ENCODE results near the gene ZNF580.

Gene ZNF580

GRCh38 chr19:55640577-55641425 lies at the start of gene ZNF580:
Gene ZNF580, plus strand, starts transcription at chr19:55641002. Its CDS starts 1,507 bp downstream, at chr19:55642509.
- DNase-seq (ENCODE audit: low read depth in 2 of 2): peak in 1 of 2 experiments; percentile 64

DNA sequence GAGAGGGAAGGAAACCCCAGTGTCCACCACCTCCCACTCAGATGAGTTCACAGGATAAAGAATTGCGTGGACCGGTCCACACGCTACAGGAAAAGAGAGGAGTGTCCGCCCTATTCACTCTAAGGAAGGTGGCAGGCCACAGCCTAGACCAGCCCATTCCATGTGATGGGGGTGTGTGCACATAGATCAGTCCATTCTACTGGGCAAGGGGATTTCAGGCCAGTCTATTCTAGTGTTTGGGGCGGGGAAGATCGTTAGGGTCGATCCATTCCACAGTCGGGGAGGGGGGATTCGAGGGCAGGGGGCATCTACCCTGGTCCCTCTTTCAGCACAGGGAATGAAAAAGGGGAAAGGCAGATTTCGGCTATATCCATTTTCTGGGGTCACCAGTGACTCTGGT lies 49.2 kb upstream of the ZNF580 start:
- DNase-seq (ENCODE audit: low read depth in 2 of 2): no peak

- DNase-seq (ENCODE audit: low read depth in 2 of 2): no peak
These were observed 48.3 kb upstream of the ZNF580 start for GRCh38 chr19:55592391-55593090.

DNA sequence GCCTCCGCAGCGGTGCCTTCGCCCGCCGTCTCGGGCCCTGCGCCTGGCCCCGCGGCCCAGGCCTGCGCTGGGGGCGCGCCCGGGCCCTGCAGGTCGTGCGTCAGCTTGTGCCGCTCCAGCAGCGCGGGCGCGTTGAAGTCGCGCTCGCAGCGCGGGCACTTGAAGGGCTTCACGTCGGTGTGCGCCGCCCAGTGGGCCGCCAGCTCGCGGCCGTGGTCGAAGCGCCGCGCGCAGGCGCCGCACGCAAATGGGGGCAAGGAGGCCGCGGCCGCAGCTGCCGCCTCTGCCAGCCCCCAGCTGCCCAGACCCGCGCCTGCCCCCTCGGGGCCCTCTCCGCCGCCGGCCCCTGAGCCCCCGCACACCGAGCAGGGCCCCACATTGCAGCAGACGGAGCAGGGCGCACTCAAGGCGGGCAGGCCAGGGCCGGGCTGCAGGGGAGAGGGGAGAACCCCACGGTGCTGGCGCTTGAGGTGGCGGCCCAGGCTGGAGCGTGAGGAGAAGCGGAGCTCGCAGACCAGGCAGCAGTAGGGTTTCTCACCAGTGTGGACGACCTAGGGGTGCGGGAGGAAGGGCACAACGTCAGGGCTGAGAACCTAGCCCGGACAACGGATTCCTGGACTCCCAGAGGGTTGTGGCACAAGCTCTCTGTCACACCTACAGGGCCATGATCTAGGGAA lies 47.6 kb upstream of the ZNF580 start:
- DNase-seq (ENCODE audit: low read depth in 2 of 2): no peak

GRCh38 chr19:55594996-55595545 lies 45.7 kb upstream of the ZNF580 start:
- DNase-seq (ENCODE audit: low read depth in 2 of 2): no peak

GRCh38 chr19:55596304-55596703 lies 44.5 kb upstream of the ZNF580 start:
- no peak for DNase-seq (ENCODE audit: low read depth in 2 of 2)

- no peak for DNase-seq (ENCODE audit: low read depth in 2 of 2)
These were observed 43.3 kb upstream of the ZNF580 start for GRCh38 chr19:55597501-55597921.

- no peak for DNase-seq (ENCODE audit: low read depth in 2 of 2)
These were observed 42.8 kb upstream of the ZNF580 start for GRCh38 chr19:55598034-55598433.

DNA sequence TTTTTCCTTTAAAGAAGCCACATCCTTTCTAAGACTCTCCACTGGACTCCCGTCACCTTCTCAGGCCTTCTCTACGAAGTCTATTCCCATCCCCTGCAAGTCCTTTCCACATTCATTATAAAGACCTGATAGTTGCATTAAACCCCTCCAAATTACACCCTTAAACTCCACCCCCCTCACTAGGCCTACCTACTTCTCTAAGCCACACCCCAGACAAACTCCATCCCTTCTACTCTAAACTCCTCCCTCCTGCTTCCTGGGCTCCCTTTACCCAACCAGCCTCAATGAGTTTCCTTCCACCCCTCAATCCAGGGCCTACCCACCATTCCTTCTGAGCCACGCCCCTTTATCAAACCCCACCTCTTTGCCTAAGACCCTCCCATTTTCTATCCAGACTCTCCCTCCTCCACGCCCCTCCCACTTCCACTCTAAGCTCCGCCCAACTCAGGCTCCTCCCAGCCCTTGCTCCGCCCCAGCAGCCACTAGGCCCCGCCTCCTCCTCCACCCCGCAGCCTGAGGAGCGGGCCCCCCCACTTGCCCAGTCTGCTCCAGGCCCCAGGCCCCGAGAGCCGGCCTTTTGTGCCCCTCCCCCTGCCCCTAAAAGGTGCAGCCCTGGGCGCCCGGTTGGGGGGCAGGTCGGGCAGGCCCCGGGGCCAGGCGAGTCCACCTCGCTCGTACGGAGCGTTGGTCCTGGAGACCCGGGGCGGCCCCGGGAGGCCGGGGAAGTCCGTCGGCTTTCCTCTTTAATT lies 41.9 kb upstream of the ZNF580 start:
- peak; percentile 88 to 90 for DNase-seq (ENCODE audit: low read depth in 2 of 2)

DNA sequence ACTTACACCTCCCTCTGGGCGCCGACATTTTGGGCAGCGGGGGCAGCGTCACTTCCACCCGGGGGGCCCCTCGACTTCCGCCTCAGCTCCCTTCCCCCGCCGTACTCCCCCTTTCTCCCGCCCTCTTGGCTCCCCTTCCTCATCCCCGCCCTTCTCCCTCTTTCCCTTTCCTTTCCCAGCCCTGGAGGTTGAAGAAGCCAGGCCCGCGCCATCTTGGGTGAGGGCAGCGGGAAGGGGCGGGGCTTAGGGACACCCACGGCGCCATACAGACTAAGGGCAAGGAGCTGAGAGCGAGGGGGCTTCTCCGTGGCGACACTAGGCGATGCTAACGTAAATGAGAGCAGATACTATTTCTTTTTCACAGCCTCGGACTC lies 41.3 kb upstream of the ZNF580 start, which contains the start of gene FIZ1:
Gene FIZ1, minus strand, starts transcription at position 50 of the 374 bp plus-strand sequence. CDS start 1,652 bp downstream, outside the sequence.
- peak; percentile 94 to 96 for DNase-seq (ENCODE audit: low read depth in 2 of 2)

DNA sequence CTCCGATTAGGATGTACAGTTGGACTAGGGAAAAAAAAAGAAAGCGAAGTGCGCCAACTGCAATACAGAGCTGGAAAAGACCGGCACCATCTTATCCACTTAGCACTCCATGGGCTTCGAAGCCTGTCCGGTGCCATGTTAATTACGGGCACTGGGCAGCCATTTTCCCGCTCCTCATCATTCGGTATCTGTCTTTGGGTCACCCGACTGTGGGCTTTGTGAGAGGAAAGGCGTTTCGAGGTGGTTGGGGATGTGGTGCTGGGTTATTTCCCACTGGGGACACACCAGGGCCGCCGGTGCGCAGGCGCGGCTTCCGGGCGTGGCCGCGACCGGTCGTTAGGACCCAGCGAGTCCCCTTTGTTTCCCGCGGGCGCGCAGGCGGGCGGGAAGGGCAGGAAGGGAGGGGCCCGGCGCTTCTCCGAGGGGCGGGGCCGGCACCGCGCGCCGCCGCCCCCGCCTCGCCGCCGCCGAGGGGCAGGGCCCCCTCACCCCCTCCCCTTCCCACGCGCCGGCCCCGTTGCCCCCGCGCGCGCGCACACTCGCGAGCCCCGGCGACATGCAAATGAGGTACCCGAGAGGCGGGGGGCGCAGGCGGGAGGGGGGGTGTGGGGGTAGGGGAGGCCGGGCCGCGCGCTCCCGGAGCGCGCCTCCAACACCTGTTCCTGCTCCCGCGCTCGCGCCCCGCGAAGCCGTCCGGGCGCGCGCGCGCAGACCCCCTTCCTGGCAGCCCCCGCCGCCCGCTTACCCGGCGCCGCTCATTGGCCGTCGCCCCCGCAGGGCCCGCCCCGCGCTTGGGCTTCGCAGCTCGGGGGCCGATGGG lies 40.8 kb upstream of the ZNF580 start, which contains the start of gene ZNF524:
Gene ZNF524, plus strand, starts transcription at position 447 of the 820 bp plus-strand sequence. CDS start 1,825 bp downstream, outside the sequence.
- peak; percentile 68 to 71 for DNase-seq (ENCODE audit: low read depth in 2 of 2)

- no peak for DNase-seq (ENCODE audit: low read depth in 2 of 2)
These were observed 40.2 kb upstream of the ZNF580 start for GRCh38 chr19:55600662-55601028.

GRCh38 chr19:55601084-55601483 lies 39.7 kb upstream of the ZNF580 start:
- no peak for DNase-seq (ENCODE audit: low read depth in 2 of 2)

GRCh38 chr19:55602104-55603001 lies 38.4 kb upstream of the ZNF580 start:
- no peak for DNase-seq (ENCODE audit: low read depth in 2 of 2)

- DNase-seq (ENCODE audit: low read depth in 2 of 2): no peak
These were observed 37.7 kb upstream of the ZNF580 start for GRCh38 chr19:55603115-55603514.

DNA sequence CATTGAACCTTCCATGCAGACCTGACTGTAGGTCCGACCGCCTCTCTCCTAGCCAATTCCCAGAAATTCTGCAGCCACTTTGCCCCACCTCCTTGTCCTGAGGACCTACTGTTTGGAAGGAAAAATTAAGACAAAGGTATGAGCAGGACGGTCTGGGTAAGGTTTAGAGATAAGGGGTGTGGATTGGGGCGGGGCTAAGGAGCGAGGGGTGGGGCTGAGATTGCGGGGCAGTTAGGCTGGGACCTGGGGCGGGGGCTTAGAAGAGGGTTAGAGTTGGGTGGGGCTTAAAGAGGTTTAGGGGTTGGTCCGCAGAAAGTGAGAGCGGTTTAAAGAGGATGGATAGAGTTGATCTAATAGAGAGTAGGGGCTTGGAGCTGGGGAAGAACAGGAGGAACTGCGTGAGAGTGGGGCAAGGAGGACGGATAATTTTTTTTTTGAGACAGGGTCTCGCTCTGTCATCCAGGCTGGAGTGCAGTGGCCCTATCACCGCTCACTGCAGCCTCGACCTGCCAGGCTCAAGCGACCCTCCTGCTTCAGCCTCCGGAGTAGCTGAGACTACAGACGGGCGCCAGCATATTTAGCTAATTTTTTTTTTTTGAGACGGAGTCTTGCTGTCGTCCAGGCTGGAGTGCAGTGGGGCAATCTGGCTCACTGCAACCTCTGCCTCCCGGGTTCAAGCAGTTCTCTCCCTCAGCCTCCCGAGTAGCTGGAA lies 37.1 kb upstream of the ZNF580 start:
- DNase-seq (ENCODE audit: low read depth in 2 of 2): no peak

GRCh38 chr19:55605207-55605636 lies 35.6 kb upstream of the ZNF580 start:
- DNase-seq (ENCODE audit: low read depth in 2 of 2): peak; percentile 98
